Islet of Langerhans (tissue), 1 donor: Measurements from ENCODE around the gene CNTNAP2.
A peak's percentile ranks its signal among the peaks of the same experiment; 100 is the strongest.

Source experiments
- FAIRE-seq: peaks from one replicate; lab custom pipeline; 2011; peaks lifted over from hg19 to GRCh38; lab: Jason Lieb, UNC

The CNTNAP2 gene

GRCh38 chr7:146698995-146699610 is 582.5 kb downstream of the CNTNAP2 start:
- no peak for FAIRE-seq

- no peak for FAIRE-seq
These were observed 583.5 kb downstream of the CNTNAP2 start for GRCh38 chr7:146700015-146700560.

GRCh38 chr7:146701166-146701565 is 584.6 kb downstream of the CNTNAP2 start:
- FAIRE-seq, result no peak

GRCh38 chr7:146702898-146703297 is 586.3 kb downstream of the CNTNAP2 start:
- FAIRE-seq, result no peak

- FAIRE-seq, result no peak
These were observed 592.9 kb downstream of the CNTNAP2 start for GRCh38 chr7:146709451-146710027.

GRCh38 chr7:146713205-146713604 is 596.6 kb downstream of the CNTNAP2 start:
- no peak for FAIRE-seq

GRCh38 chr7:146713934-146714333 is 597.3 kb downstream of the CNTNAP2 start:
- FAIRE-seq, result no peak

GRCh38 chr7:146720195-146720594 is 603.6 kb downstream of the CNTNAP2 start:
- FAIRE-seq, result no peak

GRCh38 chr7:146722986-146723385 is 606.4 kb downstream of the CNTNAP2 start:
- no peak for FAIRE-seq

- FAIRE-seq, result no peak
These were observed 608.9 kb downstream of the CNTNAP2 start for GRCh38 chr7:146725520-146725919.

GRCh38 chr7:146728141-146728540 is 611.5 kb downstream of the CNTNAP2 start:
- no peak for FAIRE-seq

- FAIRE-seq, result no peak
These were observed 612.0 kb downstream of the CNTNAP2 start for GRCh38 chr7:146728611-146729010.

GRCh38 chr7:146731185-146731584 is 614.6 kb downstream of the CNTNAP2 start:
- no peak for FAIRE-seq

- no peak for FAIRE-seq
These were observed 619.4 kb downstream of the CNTNAP2 start for GRCh38 chr7:146735992-146736391.

- FAIRE-seq, result peak; percentile 88
These were observed 620.0 kb downstream of the CNTNAP2 start for GRCh38 chr7:146736446-146737190.

GRCh38 chr7:146740039-146740438 is 623.4 kb downstream of the CNTNAP2 start:
- FAIRE-seq, result no peak

- FAIRE-seq, result no peak
These were observed 625.3 kb downstream of the CNTNAP2 start for GRCh38 chr7:146741911-146742310.

GRCh38 chr7:146754385-146754784 is 637.8 kb downstream of the CNTNAP2 start:
- no peak for FAIRE-seq

GRCh38 chr7:146755585-146755984 is 639.0 kb downstream of the CNTNAP2 start:
- FAIRE-seq, result no peak

- FAIRE-seq, result peak; percentile 84
These were observed 647.9 kb downstream of the CNTNAP2 start for GRCh38 chr7:146764458-146764857.

GRCh38 chr7:146768957-146769356 is 652.4 kb downstream of the CNTNAP2 start:
- no peak for FAIRE-seq

GRCh38 chr7:146772601-146773000 is 656.0 kb downstream of the CNTNAP2 start:
- no peak for FAIRE-seq

- FAIRE-seq, result no peak
These were observed 656.9 kb downstream of the CNTNAP2 start for GRCh38 chr7:146773506-146773905.
